Activated naive CD8-positive, alpha-beta T cell treated with anti-CD3 and anti-CD28 coated beads, Interleukin-2, amount 50 U/mL, for 16 hours (primary cell): ENCODE data around the gene SNX32.
"Not testable (repeated sequence)": the region's sequence is repeated elsewhere in the genome, so short reads cannot be mapped to it uniquely, and the experiment has no call there.

ENCODE experiments used
- DNase-seq: peaks from one replicate; pipeline ENCODE4 v3.0.0-alpha.2; 2020; ENCODE audit warnings: low read depth, low spot score

Gene SNX32

GRCh38 chr11:65883786-65884715 is 50.3 kb downstream of the SNX32 start:
- DNase-seq, result no peak

- peak; percentile 57 for DNase-seq
Measured at GRCh38 chr11:65884716-65885092, 50.9 kb downstream of the SNX32 start.

GRCh38 chr11:65885231-65885630 is 51.5 kb downstream of the SNX32 start:
- no peak for DNase-seq

- DNase-seq, result no peak
Measured at GRCh38 chr11:65885808-65886536, 52.2 kb downstream of the SNX32 start.

- no peak for DNase-seq
Measured at GRCh38 chr11:65886826-65887722, 53.3 kb downstream of the SNX32 start.

GRCh38 chr11:65887723-65888162 is 54.0 kb downstream of the SNX32 start:
- no peak for DNase-seq

GRCh38 chr11:65888163-65888814 is 54.5 kb downstream of the SNX32 start, which contains the start of gene FIBP:
FIBP (minus strand) TSS chr11:65888471; CDS start chr11:65888418, 53 bp downstream.
- DNase-seq, result peak; percentile 93

GRCh38 chr11:65890324-65891218 is 56.8 kb downstream of the SNX32 start, which contains the start of gene CCDC85B:
CCDC85B (plus strand) TSS chr11:65890673; CDS start chr11:65890784, 111 bp downstream.
- DNase-seq, result peak; percentile 90

GRCh38 chr11:65891219-65892136 is 57.7 kb downstream of the SNX32 start:
- DNase-seq, result no peak

- DNase-seq, result not testable (repeated sequence)
Measured at GRCh38 chr11:65892137-65892540, 58.4 kb downstream of the SNX32 start.

GRCh38 chr11:65892661-65893317 is 59.0 kb downstream of the SNX32 start:
- no peak for DNase-seq

- DNase-seq, result no peak
Measured at GRCh38 chr11:65894034-65894591, 60.4 kb downstream of the SNX32 start.

GRCh38 chr11:65895482-65895981 is 61.8 kb downstream of the SNX32 start:
- no peak for DNase-seq

- DNase-seq, result no peak
Measured at GRCh38 chr11:65896034-65896999, 62.6 kb downstream of the SNX32 start.

GRCh38 chr11:65897020-65897471 is 63.3 kb downstream of the SNX32 start:
- no peak for DNase-seq

- DNase-seq, result no peak
Measured at GRCh38 chr11:65898656-65899355, 65.0 kb downstream of the SNX32 start.
